Stimulated activated CD4-positive, alpha-beta T cell treated with anti-CD3 and anti-CD28 coated beads, Interleukin-2, amount 100 ng/mL, for 48 hours (primary cell): ENCODE data around the gene PLCXD3.
"Not testable (repeated sequence)": the region's sequence is repeated elsewhere in the genome, so short reads cannot be mapped to it uniquely, and the experiment has no call there.

Source experiments
- DNase-seq, 2 donors: peaks; one replicate each; pipeline ENCODE4 v3.0.0-alpha.2; 2020

PLCXD3 gene

GRCh38 chr5:41338136-41338675, 172.2 kb downstream of the PLCXD3 start:
- no peak for DNase-seq

- DNase-seq: no peak
These were observed 172.7 kb downstream of the PLCXD3 start for GRCh38 chr5:41337724-41338123.

GRCh38 chr5:41337216-41337615, 173.2 kb downstream of the PLCXD3 start:
- DNase-seq: no peak

GRCh38 chr5:41336471-41336870, 173.9 kb downstream of the PLCXD3 start:
- no peak for DNase-seq

GRCh38 chr5:41335596-41336181, 174.7 kb downstream of the PLCXD3 start:
- DNase-seq: no peak

- no peak for DNase-seq
These were observed 175.6 kb downstream of the PLCXD3 start for GRCh38 chr5:41334758-41335157.

- DNase-seq: no peak
These were observed 176.2 kb downstream of the PLCXD3 start for GRCh38 chr5:41334221-41334620.

GRCh38 chr5:41325074-41325473, 185.3 kb downstream of the PLCXD3 start:
- DNase-seq: no peak

GRCh38 chr5:41322826-41323225, 187.6 kb downstream of the PLCXD3 start:
- not testable (repeated sequence) for DNase-seq

- DNase-seq: no peak
These were observed 197.8 kb downstream of the PLCXD3 start for GRCh38 chr5:41312478-41313060.

- no peak for DNase-seq
These were observed 198.3 kb downstream of the PLCXD3 start for GRCh38 chr5:41312066-41312465.

GRCh38 chr5:41309275-41309674, 201.1 kb downstream of the PLCXD3 start:
- DNase-seq: no peak

- DNase-seq: no peak
These were observed 204.4 kb downstream of the PLCXD3 start for GRCh38 chr5:41306005-41306404.

- no peak for DNase-seq
These were observed 205.3 kb downstream of the PLCXD3 start for GRCh38 chr5:41305056-41305455.

- no peak for DNase-seq
These were observed 214.3 kb downstream of the PLCXD3 start for GRCh38 chr5:41296066-41296465.

GRCh38 chr5:41291323-41291722, 219.1 kb downstream of the PLCXD3 start:
- DNase-seq: no peak

- DNase-seq: no peak
These were observed 219.6 kb downstream of the PLCXD3 start for GRCh38 chr5:41290810-41291209.

- DNase-seq: no peak
These were observed 220.4 kb downstream of the PLCXD3 start for GRCh38 chr5:41289970-41290464.

GRCh38 chr5:41286696-41287095, 223.7 kb downstream of the PLCXD3 start:
- DNase-seq: no peak

GRCh38 chr5:41286165-41286564, 224.2 kb downstream of the PLCXD3 start:
- DNase-seq: no peak

GRCh38 chr5:41284938-41285337, 225.5 kb downstream of the PLCXD3 start:
- DNase-seq: no peak

- DNase-seq: no peak
These were observed 229.1 kb downstream of the PLCXD3 start for GRCh38 chr5:41281215-41281810.

- no peak for DNase-seq
These were observed 231.4 kb downstream of the PLCXD3 start for GRCh38 chr5:41279040-41279439.
